Measurements from ENCODE around the gene LSAMP. TPM values are rescaled to one million over a fixed set of nuclear protein-coding genes. Genes with fewer than 3 reads are reported as not detected.

Gene LSAMP
- total and polyA plus RNA-seq, 2 of the 4 experiments (the other 2 are of a cell fraction), result 7.9 to 8.0 TPM

GRCh38 chr3:116216761-116217160 is 228.5 kb downstream of the LSAMP start:
- Histone ChIP-seq H3K4ac (ENCODE audit: low read depth, low read length) (no peak overlapping the region), H2BK120ac (ENCODE audit: low read depth, low read length) (no peak overlapping the region), H3K4me1 (ENCODE audit: control insufficient read depth, insufficient read depth, low read length) (no peaks in the 10 kb centered on the region), H3K18ac (ENCODE audit: low read depth, low read length) (no peak overlapping the region), H2BK20ac (ENCODE audit: low read depth, low read length) (no peak overlapping the region), H4K5ac (ENCODE audit: low read depth, low read length) (no peak overlapping the region), H2AFZ (replicated peaks; ENCODE audit: low read length, poor library complexity) (no peak overlapping the region), H2BK15ac (ENCODE audit: low read depth, low read length) (no peak overlapping the region), H3K27ac (ENCODE audit: insufficient read depth, low read length) (no peak overlapping the region), H2AK9ac (replicated peaks; ENCODE audit: low read depth, low read length, poor library complexity) (no peak overlapping the region), H3K79me1 (ENCODE audit: low read depth in 1 of 2, low read length in 2 of 2) (no peaks in the 10 kb centered on the region), H3K27me3 (ENCODE audit: control insufficient read depth, insufficient read depth, low read length) (no peaks in the 10 kb centered on the region), H4K8ac (ENCODE audit: low read depth in 2 of 2, low read length in 2 of 2) (no peak overlapping the region), H3K9ac (ENCODE audit: low read depth, low read length) (no peak overlapping the region), H3K56ac (ENCODE audit: extremely low read depth, insufficient read depth, low read length) (no peak overlapping the region), H3K4me2 (ENCODE audit: low read depth, low read length) (no peak overlapping the region), H3K36me3 (ENCODE audit: control insufficient read depth, insufficient read depth, low read length) (no peaks in the 10 kb centered on the region), H3K4me3 (ENCODE audit: insufficient read depth, low read depth, low read length) (no peak overlapping the region), H4K91ac (ENCODE audit: insufficient read depth, low read depth, low read length) (no peak overlapping the region), H2BK5ac (ENCODE audit: low read depth, low read length, poor library complexity, severe bottlenecking) (no peak overlapping the region), H2AK5ac (ENCODE audit: low read depth, low read length) (no peak overlapping the region), H4K20me1 (ENCODE audit: insufficient read depth, low read length) (no peaks in the 10 kb centered on the region), H3K9me3 (ENCODE audit: control insufficient read depth, insufficient read depth, low read length) (no peaks in the 10 kb centered on the region), H3K9me1 (ENCODE audit: insufficient read depth, low read length) (no peaks in the 10 kb centered on the region), H3K23ac (ENCODE audit: low read depth, low read length) (no peak overlapping the region), H3K14ac (replicated peaks; ENCODE audit: low read depth, low read length) (no peak overlapping the region)
- TF ChIP-seq RFX5 (IDR thresholded peaks at IDR 0.05; ENCODE audit: low read depth, low read length) (no peak), NFE2L2 (IDR thresholded peaks at IDR 0.05; ENCODE audit: low read depth, low read length) (no peak), BHLHE40 (IDR thresholded peaks at IDR 0.05; ENCODE audit: low read depth, low read length) (no peak), RCOR1 (IDR thresholded peaks at IDR 0.05; ENCODE audit: insufficient replicate concordance, low read length) (no peak), FOS (IDR thresholded peaks at IDR 0.05; ENCODE audit: low read depth, low read length) (no peak), CTCF (conservative IDR thresholded peaks at IDR 0.05; ENCODE audit: low read depth, low read length) (no peak), CEBPB (IDR thresholded peaks at IDR 0.05; ENCODE audit: low read depth, low read length) (no peak), MAZ (IDR thresholded peaks at IDR 0.05; ENCODE audit: borderline replicate concordance, low read depth, low read length) (no peak), CHD1 (IDR thresholded peaks at IDR 0.05; ENCODE audit: low read depth, low read length) (no peak), MAFK (IDR thresholded peaks at IDR 0.05; ENCODE audit: low read depth, low read length) (no peak)
- ChIA-PET POLR2A (ENCODE audit: unreplicated experiment) (no interaction called here), CTCF (no interaction called here)
- 92% methylated on average over 2 of the region's 4 CpGs; no CpG with 5 or more reads in 1 of the 2 experiments for WGBS, 2 experiments (ENCODE audit: extremely low coverage in 2 of 2, insufficient read length in 1 of 2)
- DNase-seq (no peak), ATAC-seq (ENCODE audit: low read depth) (no peak)
- in situ Hi-C loops (cut with MboI; ENCODE audit: low sequenced_read_pairs) (no loop called here), intact Hi-C loops (cut with micrococcal nuclease) (no loop called here), dilution Hi-C loops (cut with HindIII; ENCODE audit: low sequenced_read_pairs, unreplicated experiment) (no loop called here)
- BruUV-seq (replicated peaks), result no TSS peak
